GM11168 (cell line): ENCODE measurements around the gene RNASE1.

Source experiments
- in situ Hi-C: fragments of 300-500 bp; cut with MboI; formaldehyde crosslinking; loops from one replicate; pipeline ENCODE4 v1.12.0; 2022; ENCODE audit warnings: low sequenced_read_pairs; ENCODE audit not compliant: unreplicated experiment

RNASE1 gene

DNA sequence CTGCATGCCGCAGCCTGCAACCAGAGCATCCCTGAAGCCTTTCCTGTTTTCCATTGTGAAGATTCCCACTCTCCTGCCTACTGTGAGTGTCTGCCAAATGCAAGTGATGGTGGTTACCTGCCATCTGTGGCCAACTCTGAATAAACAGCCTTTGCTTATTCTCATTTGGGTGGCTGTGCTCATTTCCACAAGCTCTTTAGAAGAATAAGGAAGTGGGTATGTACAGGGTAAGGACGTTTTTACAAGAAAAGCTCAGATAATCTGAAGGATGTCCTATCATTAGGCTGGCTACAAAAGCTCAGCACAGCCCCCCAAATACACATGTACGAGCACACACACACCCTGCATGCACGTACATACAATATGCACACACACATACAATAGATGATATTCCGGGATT is 7.3 kb upstream of the RNASE1 start:
- in situ Hi-C loops, result no loop called here

DNA sequence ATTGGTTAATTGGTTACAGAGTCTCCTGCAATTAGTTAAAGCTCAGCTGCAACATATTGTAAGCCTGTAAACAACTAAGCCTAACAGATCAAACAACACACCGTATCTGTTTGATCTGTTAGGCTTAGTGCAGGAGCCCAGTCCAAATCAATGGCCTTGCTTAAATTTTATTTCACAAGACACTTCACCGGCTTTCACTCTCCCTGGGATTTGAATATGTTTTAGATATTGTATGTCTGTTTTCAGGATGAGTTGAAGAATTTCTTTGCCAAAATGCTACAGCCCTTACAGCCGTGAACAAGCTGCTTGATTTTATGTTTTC is 5.5 kb upstream of the RNASE1 start:
- in situ Hi-C loops, result no loop called here

GRCh38 chr14:20807304-20808161 is 4.9 kb upstream of the RNASE1 start:
- in situ Hi-C loops, result no loop called here

DNA sequence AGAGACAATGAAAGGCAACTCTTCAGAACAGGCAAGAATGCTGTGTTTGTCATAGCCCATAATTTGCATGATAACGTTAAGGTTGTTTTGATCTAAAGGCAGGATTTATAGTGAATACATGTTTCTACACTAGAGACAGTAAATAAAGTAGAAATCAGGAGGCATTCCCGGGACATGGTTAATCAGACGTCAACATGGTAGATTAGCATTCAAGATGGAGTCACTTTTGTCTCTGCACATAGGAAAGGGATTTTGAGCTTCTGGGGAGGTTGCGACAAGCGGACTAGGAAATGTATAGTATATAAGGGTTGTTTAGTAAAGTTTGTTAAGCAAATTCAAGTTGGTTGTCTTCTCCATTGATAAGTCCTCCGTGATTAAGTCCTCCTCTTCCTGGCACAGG is 2.8 kb upstream of the RNASE1 start:
- in situ Hi-C loops, result no loop called here

- in situ Hi-C loops, result no loop called here
These were observed 579 bp upstream of the RNASE1 start for GRCh38 chr14:20803223-20803622.

- in situ Hi-C loops, result no loop called here
These were observed 918 bp downstream of the RNASE1 start for GRCh38 chr14:20801726-20802125.

- in situ Hi-C loops, result no loop called here
These were observed 2.6 kb downstream of the RNASE1 start for GRCh38 chr14:20799892-20800544.

DNA sequence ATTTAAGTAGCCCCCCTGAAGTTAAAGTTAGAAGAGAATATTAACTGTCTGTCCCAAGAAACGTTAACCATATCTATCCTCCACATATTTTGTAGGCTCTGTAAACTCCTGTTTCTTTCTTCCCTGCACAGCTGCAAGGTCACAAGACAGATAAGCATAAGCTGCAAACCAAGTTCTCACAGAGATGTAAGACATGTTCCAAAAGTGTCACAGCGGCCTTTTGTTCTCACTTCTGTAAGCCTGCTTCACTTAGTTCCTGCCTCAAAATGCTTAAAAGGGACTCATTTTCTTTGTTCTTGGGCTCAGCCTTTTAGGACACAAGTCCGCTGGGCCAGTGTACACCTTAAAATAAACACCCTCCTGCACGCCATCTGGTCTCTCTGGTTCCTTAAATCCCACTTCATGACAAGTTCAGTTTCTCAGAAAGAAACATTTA is 3.2 kb downstream of the RNASE1 start:
- in situ Hi-C loops, result no loop called here

DNA sequence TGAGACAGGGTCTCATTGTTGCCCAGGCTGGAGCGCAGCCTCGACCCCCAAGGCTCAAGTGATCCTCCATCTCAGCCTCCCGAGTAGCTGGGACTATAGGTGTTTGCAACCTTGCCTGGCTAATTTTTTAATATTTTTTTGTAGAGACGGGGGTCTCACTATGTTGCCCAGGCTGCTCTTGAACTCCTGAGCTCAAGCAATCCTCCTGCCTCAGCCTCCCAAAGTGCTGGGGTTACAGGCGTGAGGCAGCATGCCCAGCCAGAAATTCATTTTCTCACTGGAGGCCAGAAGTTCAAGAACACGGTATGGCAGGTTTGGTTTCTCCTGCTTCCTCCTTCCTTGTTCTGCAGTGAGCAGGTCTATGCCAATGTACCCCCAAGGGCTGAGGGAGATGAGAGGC is 3.7 kb downstream of the RNASE1 start:
- in situ Hi-C loops, result no loop called here

GRCh38 chr14:20798318-20798717 is 4.3 kb downstream of the RNASE1 start:
- in situ Hi-C loops, result no loop called here

DNA sequence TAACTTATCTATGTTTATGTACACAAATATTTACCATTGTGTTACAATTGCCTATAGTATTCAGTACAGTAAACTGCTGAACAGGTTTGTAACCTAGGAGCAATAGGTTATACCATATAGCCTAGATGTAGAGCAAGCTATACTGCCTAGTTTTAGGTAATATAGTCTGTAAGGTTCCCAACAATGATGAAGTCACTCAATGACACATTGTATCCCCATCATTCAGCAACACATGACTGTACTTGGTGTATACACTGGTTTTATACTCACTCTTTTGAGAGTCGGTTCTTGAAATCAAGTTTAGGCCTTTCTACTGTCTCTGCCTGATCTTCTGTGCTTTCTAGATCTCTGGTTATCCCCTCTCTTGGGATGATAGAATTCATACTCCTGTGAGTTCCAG is 5.5 kb downstream of the RNASE1 start:
- in situ Hi-C loops, result no loop called here

- in situ Hi-C loops, result no loop called here
These were observed 7.8 kb downstream of the RNASE1 start for GRCh38 chr14:20794644-20795369.

- in situ Hi-C loops, result no loop called here
These were observed 10.1 kb downstream of the RNASE1 start for GRCh38 chr14:20792556-20792955.

DNA sequence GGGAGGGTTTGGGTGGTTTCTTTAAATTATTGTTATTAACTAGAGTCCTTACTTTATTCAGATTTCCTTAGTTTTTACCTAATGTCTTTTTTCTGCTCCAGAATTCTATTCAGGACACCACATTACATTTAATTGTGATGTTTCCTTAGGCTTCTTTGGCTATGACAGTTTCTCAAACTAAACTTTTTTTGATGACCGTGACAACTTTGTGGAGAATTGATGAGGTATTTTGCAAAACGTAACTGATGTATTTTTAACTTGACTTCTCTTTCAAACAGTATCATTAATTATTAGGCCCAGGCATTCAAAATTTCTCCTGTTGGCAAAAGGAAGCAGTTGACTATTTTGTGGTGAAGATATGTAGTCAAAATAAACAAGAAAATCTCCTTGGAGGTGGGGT is 11.0 kb downstream of the RNASE1 start:
- in situ Hi-C loops, result no loop called here

- in situ Hi-C loops, result no loop called here
These were observed 11.5 kb downstream of the RNASE1 start for GRCh38 chr14:20791187-20791586.

GRCh38 chr14:20790464-20791116 is 12.1 kb downstream of the RNASE1 start:
- in situ Hi-C loops, result no loop called here

GRCh38 chr14:20789230-20789813 is 13.3 kb downstream of the RNASE1 start:
- in situ Hi-C loops, result no loop called here

DNA sequence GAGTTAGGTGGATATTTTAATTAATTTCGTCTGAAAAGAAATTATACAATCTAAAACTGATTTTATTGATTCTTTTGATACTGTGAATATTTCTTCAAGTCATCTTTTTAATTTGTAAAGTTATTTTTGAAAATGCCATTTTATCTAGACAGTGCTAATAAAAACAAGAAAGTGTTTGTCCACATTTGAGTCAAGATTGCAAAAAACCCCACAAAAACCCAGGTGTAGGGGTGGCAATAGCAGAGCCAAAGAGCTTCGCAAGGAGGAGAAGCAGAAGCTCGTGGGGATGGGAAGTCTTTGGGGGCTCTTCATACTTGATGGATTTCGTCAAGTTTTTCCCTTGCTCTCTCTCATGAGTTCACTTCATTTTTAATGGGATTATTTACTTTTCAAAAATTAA is 15.6 kb downstream of the RNASE1 start:
- in situ Hi-C loops, result no loop called here

GRCh38 chr14:20782280-20782890 is 20.3 kb downstream of the RNASE1 start:
- in situ Hi-C loops, result no loop called here

DNA sequence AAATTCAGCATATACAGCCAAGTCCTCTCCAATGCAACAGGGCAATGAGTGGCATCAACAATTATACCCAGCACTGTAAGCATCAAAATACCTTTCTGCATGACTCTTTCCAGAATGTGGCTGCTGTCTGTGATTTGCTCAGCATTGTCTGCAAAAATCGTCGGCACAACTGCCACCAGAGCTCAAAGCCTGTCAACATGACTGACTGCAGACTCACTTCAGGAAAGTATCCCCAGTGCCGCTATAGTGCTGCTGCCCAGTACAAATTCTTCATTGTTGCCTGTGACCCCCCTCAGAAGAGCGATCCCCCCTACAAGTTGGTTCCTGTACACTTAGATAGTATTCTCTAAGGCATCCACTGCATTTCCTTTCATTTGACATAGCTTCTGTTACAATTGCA is 20.8 kb downstream of the RNASE1 start:
- in situ Hi-C loops, result no loop called here
